ENCODE measurements around the gene NRP2.

GRCh38 chr2:205698286-205699268 is 16.3 kb downstream of the NRP2 start:
- TF ChIP-seq CTCF (conservative IDR thresholded peaks at IDR 0.05; ENCODE audit: low read length) = no peak
- TF ChIP-seq EZH2phosphoT487 (IDR thresholded peaks at IDR 0.05; ENCODE audit: borderline replicate concordance, low read depth, low read length) = no peak
